Calu3 (cell line): ENCODE measurements around the gene CLASP2. TPM values are rescaled to one million over a fixed set of nuclear protein-coding genes. Genes with fewer than 3 reads are reported as not detected.
"Not testable (repeated sequence)": the region's sequence is repeated elsewhere in the genome, so short reads cannot be mapped to it uniquely, and the experiment has no call there.

ENCODE experiments used
- BruUV-seq: library from RNA; stranded (reverse); fragments of 400-500 nt; replicated peaks from 2 replicates; lab custom pipeline; 2021; lab: Mats Ljungman, UMichigan
- CTCF ChIA-PET: fragments of 300-600 bp; sonication (Branson Sonifier 250); formaldehyde crosslinking; loops from one replicate; lab custom pipeline; 2022; ENCODE audit warnings: antibody characterized with exemption; lab: Charles Lee
- DNase-seq: peaks from one replicate; pipeline ENCODE4 v3.0.0; 2022
- H3K27ac Mint-ChIP-seq: one replicate; pipeline ENCODE4 v1.8.0; 2022; ENCODE audit warnings: mixed read lengths; ENCODE audit not compliant: unreplicated experiment
- H3K27me3 Mint-ChIP-seq: one replicate; pipeline ENCODE4 v1.8.0; 2022; ENCODE audit warnings: mixed read lengths; ENCODE audit not compliant: unreplicated experiment
- H3K36me3 Mint-ChIP-seq: one replicate; pipeline ENCODE4 v1.8.0; 2022; ENCODE audit warnings: mild to moderate bottlenecking, moderate library complexity, mixed read lengths; ENCODE audit not compliant: insufficient read depth, unreplicated experiment
- H3K4me1 Mint-ChIP-seq: one replicate; pipeline ENCODE4 v1.8.0; 2022; ENCODE audit warnings: mild to moderate bottlenecking, low read depth, mixed read lengths; ENCODE audit not compliant: unreplicated experiment
- H3K4me3 Mint-ChIP-seq: one replicate; pipeline ENCODE4 v1.8.0; 2022; ENCODE audit warnings: mild to moderate bottlenecking, low read depth, moderate library complexity, mixed read lengths; ENCODE audit not compliant: unreplicated experiment
- H3K9me3 Mint-ChIP-seq: one replicate; pipeline ENCODE4 v1.8.0; 2022; ENCODE audit warnings: low read depth, mixed read lengths; ENCODE audit not compliant: unreplicated experiment
- CTCF ChIP-seq: fragments of 200-600 bp; IDR thresholded peaks from one replicate; pipeline ENCODE4 v1.8.0; 2022; ENCODE audit warnings: antibody characterized with exemption; ENCODE audit not compliant: unreplicated experiment
- intact Hi-C: fragments of 100-400 bp; cut with micrococcal nuclease; formaldehyde crosslinking; loops from one replicate; pipeline ENCODE4 v1.10.0; 2022; ENCODE audit not compliant: unreplicated experiment
- total RNA-seq: library from RNA; stranded (reverse); gene quantifications from 2 replicates; pipeline ENCODE4 v1.2.3, GENCODE V29; 2022

Gene CLASP2
- total RNA-seq, 1 experiment from 2014 or later = 56.4 TPM

GRCh38 chr3:33467786-33468185 lies 250.3 kb downstream of the CLASP2 start:
- Mint-ChIP-seq H3K9me3 (peaks cover 6% of the 10 kb centered on the region), H3K27ac (no peak overlapping the region), H3K4me1 (no peaks in the 10 kb centered on the region), H3K27me3 (no peaks in the 10 kb centered on the region), H3K4me3 (no peak overlapping the region), H3K36me3 (no peaks in the 10 kb centered on the region)
- no peak for DNase-seq
- BruUV-seq = no TSS peak
- CTCF ChIA-PET = no interaction called here
- TF ChIP-seq CTCF = no peak
- intact Hi-C loops = no loop called here

- no peak for DNase-seq
- Mint-ChIP-seq H3K4me1 (no peaks in the 10 kb centered on the region), H3K4me3 (no peak overlapping the region), H3K36me3 (no peaks in the 10 kb centered on the region), H3K27ac (no peak overlapping the region), H3K27me3 (no peaks in the 10 kb centered on the region), H3K9me3 (peaks cover 11% of the 10 kb centered on the region)
- no TSS peak for BruUV-seq
- intact Hi-C loops = no loop called here
- TF ChIP-seq CTCF = no peak
- CTCF ChIA-PET = interaction anchor here (0.6 to 1.0 kb wide), 2 partner anchors 14 to 193 kb away, joined by 3 to 4 read pairs; no protein-coding TSS in a partner anchor
These were observed 257.0 kb downstream of the CLASP2 start for GRCh38 chr3:33461097-33461496.

- H3K4me1 Mint-ChIP-seq, intact Hi-C loops, H3K27ac Mint-ChIP-seq, BruUV-seq, H3K27me3 Mint-ChIP-seq, DNase-seq, CTCF ChIA-PET, H3K36me3 Mint-ChIP-seq, H3K4me3 Mint-ChIP-seq: not testable (repeated sequence)
- peaks cover 12% of the 10 kb centered on the region for H3K9me3 Mint-ChIP-seq
These were observed 258.5 kb downstream of the CLASP2 start for GRCh38 chr3:33459577-33459976.

- H3K4me3 Mint-ChIP-seq = no peak overlapping the region
- DNase-seq = no peak
- intact Hi-C loops = no loop called here
- no peak for TF ChIP-seq CTCF
- H3K36me3 Mint-ChIP-seq = no peaks in the 10 kb centered on the region
- no peaks in the 10 kb centered on the region for H3K4me1 Mint-ChIP-seq
- BruUV-seq = no TSS peak
- H3K27me3 Mint-ChIP-seq = no peaks in the 10 kb centered on the region
- peaks cover 10% of the 10 kb centered on the region for H3K9me3 Mint-ChIP-seq
- no peak overlapping the region for H3K27ac Mint-ChIP-seq
- CTCF ChIA-PET = no interaction called here
These were observed 259.6 kb downstream of the CLASP2 start for GRCh38 chr3:33458446-33458845.

- no peak for TF ChIP-seq CTCF
- Mint-ChIP-seq H3K27ac (no peak overlapping the region), H3K4me3 (no peak overlapping the region), H3K9me3 (peaks cover 8% of the 10 kb centered on the region), H3K4me1 (peaks cover 12% of the 10 kb centered on the region), H3K36me3 (no peaks in the 10 kb centered on the region), H3K27me3 (no peaks in the 10 kb centered on the region)
- BruUV-seq = no TSS peak
- intact Hi-C loops = no loop called here
- no peak for DNase-seq
- CTCF ChIA-PET = no interaction called here
These were observed 261.3 kb downstream of the CLASP2 start for GRCh38 chr3:33456756-33457155.
